NCI-H2029 (cell line): ENCODE measurements around the gene LRRC73.
A peak's percentile ranks its signal among the peaks of the same experiment; 100 is the strongest.
"Not testable (repeated sequence)": the region's sequence is repeated elsewhere in the genome, so short reads cannot be mapped to it uniquely, and the experiment has no call there.

Experiments
- DNase-seq: peaks from one replicate; lab custom pipeline; 2025; lab: John Stamatoyannopoulos, UW

Gene LRRC73

DNA sequence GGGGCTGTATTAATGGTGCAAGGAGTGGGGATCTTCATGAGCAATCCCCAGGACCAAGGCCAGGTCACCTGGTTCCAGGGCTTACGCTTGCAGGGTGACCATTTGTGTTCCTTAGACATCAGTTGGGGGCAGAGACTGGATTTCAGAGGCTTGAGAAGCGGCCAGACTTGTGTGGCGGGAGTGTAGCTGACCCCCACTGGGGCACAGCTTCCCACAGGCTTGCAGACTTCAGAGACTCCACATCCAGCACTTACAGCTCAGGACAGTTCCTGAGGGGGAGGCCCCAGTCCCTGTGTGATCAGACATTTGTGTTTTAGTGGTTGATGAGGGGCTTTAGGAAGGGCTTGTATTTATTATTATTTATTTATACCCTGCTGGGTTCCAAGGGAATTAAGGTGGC is 17.5 kb downstream of the LRRC73 start:
- no peak for DNase-seq

- DNase-seq, result peak; percentile 66
Observed at GRCh38 chr6:43491750-43492661, 18.1 kb downstream of the LRRC73 start.

GRCh38 chr6:43490523-43490939 is 19.6 kb downstream of the LRRC73 start:
- DNase-seq, result no peak

DNA sequence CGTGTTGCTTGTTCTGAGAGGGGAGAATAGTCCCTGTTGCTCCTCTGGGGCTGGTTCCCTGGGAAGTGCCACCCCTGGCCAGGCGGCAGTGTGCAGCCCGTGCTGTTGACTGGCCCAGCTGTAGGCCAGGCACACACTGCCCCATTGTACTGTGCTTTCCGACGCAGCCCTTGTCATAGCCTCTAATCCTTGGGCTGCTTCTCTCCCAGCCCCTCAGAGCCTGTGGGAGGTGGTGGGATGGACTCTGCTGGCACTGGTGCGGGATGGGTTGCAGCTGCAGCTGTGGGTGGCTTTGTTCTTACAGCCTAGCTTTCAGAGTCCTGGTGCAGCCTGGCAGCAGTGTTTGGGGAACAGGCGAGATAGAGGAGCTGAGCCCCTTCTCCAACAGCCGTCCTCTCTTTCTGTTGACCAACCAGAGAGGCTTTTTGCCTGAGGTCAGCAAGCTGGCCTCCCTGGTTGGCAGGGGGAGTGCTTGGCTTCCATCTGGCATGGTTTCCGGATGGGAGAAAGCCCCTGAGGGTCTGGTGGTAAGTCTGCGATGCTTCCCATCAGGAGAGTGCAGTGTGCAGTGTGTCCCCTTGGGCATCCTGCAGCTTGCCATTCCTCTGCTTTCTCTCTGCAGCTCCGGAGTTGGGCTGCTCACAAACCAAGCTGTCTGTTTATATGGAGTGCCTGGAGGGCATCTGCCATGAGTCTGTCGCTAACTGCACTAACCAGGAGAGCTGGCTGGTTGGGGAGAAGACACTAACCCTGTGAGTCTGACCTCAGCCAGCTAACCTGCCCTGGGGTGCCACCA is 20.7 kb downstream of the LRRC73 start:
- DNase-seq, result no peak

GRCh38 chr6:43488667-43489276 is 21.4 kb downstream of the LRRC73 start:
- no peak for DNase-seq

GRCh38 chr6:43481591-43482236 is 28.4 kb downstream of the LRRC73 start:
- DNase-seq, result no peak

DNA sequence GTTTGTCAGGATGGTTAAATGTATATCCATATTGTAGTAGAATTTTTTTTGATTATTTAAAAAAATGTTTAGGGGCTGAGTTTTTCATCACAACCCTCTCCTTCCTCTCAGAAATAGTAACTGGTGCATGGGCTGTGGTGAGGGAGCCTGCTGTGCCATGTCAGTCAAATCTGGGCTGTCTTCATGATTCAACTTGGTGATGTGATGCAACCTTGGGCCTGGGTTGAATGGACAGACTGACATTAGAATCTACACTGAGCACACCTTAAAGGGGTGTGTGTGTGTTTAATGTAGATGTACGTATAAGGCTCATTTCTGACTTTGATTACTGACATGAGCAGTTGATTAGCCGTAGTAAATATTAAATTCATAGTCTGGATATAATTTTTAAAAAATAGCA is 29.1 kb downstream of the LRRC73 start:
- DNase-seq, result no peak

GRCh38 chr6:43478008-43478372 is 32.2 kb downstream of the LRRC73 start:
- no peak for DNase-seq

DNA sequence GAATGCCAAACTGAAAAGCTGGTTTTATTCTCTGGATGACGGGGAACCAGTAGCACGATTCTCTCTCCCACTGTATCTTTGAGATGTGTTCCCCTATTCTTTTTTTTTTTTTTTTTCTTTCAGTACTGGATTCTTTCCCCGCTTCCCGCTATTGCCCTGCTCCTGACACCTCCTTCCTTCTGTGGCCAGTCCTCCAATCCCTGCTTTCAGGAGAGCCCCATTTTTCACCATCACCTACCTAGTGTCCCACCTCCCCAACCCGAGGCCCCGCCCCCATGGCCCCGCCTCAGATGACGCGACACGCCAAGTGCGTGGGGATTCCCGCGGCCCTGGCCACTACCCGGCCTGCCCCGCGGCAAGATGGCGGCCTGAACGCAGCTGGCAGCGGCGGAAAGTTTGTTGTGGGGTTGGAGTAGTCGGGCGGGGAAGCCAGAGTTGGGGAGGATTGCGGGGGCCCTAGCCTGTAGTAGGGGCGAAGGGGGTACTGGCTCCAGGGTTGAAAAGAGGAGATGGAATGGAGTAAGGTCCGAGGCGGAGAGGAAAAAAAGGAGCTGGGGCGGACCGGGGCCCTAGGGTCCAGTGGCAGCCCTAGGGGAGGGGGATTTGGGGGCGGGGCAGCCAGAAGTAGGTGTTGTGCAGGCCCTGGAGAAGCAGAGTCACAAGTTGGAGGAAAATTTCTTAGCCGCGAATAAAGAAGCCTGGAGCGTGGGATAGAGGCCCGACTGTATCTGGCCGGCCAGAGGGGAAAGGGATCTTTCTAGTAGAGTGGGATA is 32.7 kb downstream of the LRRC73 start, which contains the start of gene TJAP1:
Gene TJAP1, plus strand, starts transcription at position 336 of the 773 bp plus-strand sequence. CDS start 21,432 bp downstream, outside the sequence.
- DNase-seq, result peak; percentile 83

DNA sequence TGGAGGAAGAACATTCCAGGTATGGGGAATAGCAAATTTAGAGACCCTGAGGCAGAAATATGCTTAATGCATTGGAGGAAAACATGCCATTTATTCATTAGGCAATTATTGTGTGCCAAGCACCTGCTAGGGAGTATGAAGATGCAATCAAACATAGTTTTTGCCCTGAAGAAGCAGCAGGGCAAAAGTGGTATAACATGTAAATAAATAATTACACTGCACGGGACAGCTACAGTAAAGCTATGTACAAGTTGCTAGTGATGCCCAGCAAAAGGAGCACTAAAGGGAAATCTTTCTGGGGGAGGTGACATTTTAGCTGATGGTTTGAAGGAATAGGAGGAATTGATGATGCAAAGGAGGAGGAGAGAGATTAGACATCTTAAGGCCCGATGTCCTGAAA is 33.4 kb downstream of the LRRC73 start:
- DNase-seq, result no peak

DNA sequence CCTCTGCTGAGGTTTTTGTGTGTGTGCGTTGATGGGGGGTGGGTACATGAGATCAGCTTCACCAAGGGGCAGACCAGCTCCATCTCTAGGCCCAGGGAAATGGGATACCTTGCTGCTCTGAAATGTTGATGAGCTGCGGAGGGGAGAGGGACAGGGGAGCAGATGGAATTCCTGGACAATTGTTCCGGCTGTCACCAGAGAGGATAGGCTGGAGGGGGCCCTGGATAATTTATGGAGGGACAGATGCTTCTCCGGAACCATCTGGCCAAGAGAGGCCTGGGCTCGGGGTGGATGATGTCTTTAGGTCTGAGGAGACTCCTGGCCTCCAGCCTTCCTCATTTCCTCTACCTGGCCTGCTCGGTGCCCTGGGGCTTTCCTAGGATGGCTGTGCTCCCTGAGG is 34.6 kb downstream of the LRRC73 start:
- DNase-seq, result no peak

DNA sequence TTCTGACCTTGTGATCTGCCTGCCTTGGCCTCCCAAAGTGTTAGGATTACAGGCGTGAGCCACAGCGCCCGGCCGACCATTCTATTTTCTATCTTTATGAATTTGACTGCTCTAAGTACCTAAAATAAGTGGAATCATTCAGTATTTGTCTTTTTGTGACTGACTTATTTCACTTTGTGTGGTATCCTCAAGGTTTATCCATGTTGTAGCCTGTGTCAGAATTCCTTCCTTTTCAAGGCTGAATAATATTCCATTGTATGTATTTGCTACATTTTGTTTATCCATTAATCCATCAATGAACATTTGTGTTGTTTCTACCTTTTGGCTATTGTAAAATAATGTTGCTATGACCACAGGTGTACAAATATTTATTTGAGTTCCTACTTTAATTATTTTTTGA is 37.6 kb downstream of the LRRC73 start:
- no peak for DNase-seq

- DNase-seq, result no peak
Observed at GRCh38 chr6:43471399-43471798, 38.7 kb downstream of the LRRC73 start.

- DNase-seq, result no peak
Observed at GRCh38 chr6:43469947-43470346, 40.2 kb downstream of the LRRC73 start.

DNA sequence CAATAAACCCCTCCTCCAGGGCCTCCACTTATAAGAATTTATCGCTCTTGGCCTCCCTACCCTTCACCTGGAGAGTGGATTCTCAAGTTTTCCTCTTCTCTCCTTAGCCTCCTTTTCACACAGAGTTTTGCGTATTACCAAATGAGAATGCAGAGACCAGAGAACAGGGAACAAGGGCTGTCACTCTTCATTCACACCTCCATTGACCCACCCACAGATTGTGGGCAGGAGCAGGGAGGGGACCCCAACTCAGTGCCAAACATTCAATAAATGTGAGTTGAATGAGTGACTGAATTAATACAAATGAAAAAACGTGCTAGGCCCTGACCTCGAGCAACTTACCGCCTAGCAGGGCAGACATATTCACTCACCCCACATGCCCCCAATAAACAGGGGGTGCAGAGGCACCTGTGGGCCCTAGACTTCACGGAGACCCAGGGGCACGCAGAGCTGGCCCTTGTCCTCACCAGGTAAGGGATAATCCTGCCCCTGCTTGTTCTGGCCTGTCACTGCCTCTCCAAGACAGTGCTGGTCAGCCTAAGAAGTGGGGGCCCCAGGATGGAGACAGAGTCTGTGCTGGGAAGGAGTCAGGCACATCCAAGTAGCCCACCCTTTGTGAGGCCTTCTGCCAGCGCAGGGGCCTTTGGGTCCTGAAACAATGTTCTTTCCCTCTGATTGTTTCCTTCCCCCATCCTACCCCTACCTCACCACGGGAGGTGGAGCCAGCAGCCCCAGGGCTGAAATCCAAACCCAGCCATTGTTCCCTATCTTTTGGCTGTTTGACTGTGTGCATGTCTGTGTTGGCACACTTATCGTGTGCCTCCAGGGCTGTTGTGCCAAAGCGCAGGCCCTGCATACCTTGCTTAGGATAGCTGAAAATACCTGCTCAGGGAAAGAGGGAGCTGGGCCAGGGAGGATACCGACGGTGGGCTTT is 41.1 kb downstream of the LRRC73 start:
- DNase-seq, result no peak

- no peak for DNase-seq
Observed at GRCh38 chr6:43468240-43468639, 41.9 kb downstream of the LRRC73 start.

GRCh38 chr6:43467752-43468151 is 42.4 kb downstream of the LRRC73 start:
- no peak for DNase-seq

GRCh38 chr6:43467265-43467664 is 42.9 kb downstream of the LRRC73 start:
- not testable (repeated sequence) for DNase-seq

- no peak for DNase-seq
Observed at GRCh38 chr6:43465948-43466347, 44.2 kb downstream of the LRRC73 start.

DNA sequence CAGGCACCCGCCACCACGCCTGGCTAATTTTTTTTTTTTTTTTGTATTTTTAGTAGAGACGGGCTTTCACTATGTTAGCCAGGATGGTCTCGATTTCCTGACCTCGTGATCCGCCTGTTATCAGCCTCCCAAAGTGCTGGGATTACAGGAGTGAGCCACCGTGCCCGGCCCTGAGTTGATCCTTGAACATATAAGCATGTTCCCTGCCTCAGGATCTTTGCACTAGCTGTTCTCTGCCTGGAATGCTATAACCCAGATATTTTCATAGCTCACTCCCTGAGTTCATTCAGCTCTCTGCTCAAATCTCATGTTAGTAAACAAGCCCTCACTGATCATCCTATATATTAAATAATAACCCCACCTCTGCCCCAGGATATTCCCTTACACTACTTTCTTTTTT is 45.8 kb downstream of the LRRC73 start:
- no peak for DNase-seq
